ENCODE measurements around the gene PAK1IP1.
"Not testable (repeated sequence)": the region's sequence is repeated elsewhere in the genome, so short reads cannot be mapped to it uniquely, and the experiment has no call there.

DNA sequence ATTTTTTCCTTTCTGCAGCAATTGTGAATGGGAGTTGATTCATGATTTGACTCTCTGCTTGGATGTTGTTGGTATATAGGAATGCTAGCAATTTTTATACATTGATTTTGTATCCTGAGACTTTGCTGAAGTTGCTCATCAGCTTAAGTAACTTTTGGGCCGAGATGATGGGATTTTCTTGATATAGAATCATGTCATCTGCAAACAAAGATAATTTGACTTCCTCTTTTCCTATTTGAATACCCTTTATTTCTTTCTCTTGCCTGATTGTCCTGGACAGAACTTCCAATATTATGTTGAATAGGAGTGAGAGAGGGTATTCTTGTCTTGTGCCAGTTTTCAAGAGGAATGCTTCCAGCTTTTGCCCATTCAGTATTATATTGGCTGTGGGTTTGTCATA lies 29.2 kb upstream of the PAK1IP1 start:
- not testable (repeated sequence) for TF ChIP-seq CTCF (IDR thresholded peaks at IDR 0.05); RAD21 (IDR thresholded peaks at IDR 0.05; ENCODE audit: low read length); EP300 (IDR thresholded peaks at IDR 0.05; ENCODE audit: borderline replicate concordance in 1 of 2, low read depth in 1 of 2, low read length in 1 of 2); GABPA (IDR thresholded peaks at IDR 0.05; ENCODE audit: low read depth); RXRA (IDR thresholded peaks at IDR 0.05; ENCODE audit: borderline replicate concordance, low read depth); ZBTB33 (IDR thresholded peaks at IDR 0.05; ENCODE audit: borderline replicate concordance, low read depth); YY1 (IDR thresholded peaks at IDR 0.05; ENCODE audit: low read depth); POLR2AphosphoS5 (IDR thresholded peaks at IDR 0.05; ENCODE audit: low read depth, low read length); FOSL2 (IDR thresholded peaks at IDR 0.05; ENCODE audit: borderline replicate concordance, low read depth)
